WTC11 (cell line): ENCODE measurements around the gene CHRNA3. TPM values are rescaled to one million over a fixed set of nuclear protein-coding genes. Genes with fewer than 3 reads are reported as not detected.

Source experiments
- ATAC-seq: fragments of 200-7000 bp; cut with Tn5 transposase; 2 replicates; pipeline ENCODE4 v1.10.0; 2021; ENCODE audit warnings: mild to moderate bottlenecking, moderate library complexity
- CTCF ChIA-PET: fragments of 300-600 bp; sonication (Branson Sonifier 250); formaldehyde crosslinking; loops from one replicate; lab custom pipeline; 2021; ENCODE audit warnings: antibody characterized with exemption; lab: Charles Lee
- POLR2A ChIA-PET: fragments of 350-600 bp; sonication (Branson Sonifier 250); formaldehyde crosslinking; loops from one replicate; lab custom pipeline; 2021; ENCODE audit warnings: antibody characterized with exemption; lab: Charles Lee
- DNase-seq: peaks from one replicate; pipeline ENCODE4 v3.0.0; 2021; ENCODE audit warnings: low spot score
- H3K27ac Mint-ChIP-seq: 2 replicates; pipeline ENCODE4 v1.8.0; 2021; ENCODE audit warnings: mixed read lengths
- H3K27me3 Mint-ChIP-seq: 2 replicates; pipeline ENCODE4 v1.8.0; 2021; ENCODE audit warnings: low read depth, mild to moderate bottlenecking, moderate library complexity, mixed read lengths
- H3K36me3 Mint-ChIP-seq: 2 replicates; pipeline ENCODE4 v1.8.0; 2021; ENCODE audit warnings: mixed read lengths
- H3K4me1 Mint-ChIP-seq: 2 replicates; pipeline ENCODE4 v1.8.0; 2022; ENCODE audit warnings: mixed read lengths
- H3K4me3 Mint-ChIP-seq: 2 replicates; pipeline ENCODE4 v1.8.0; 2021; ENCODE audit warnings: mild to moderate bottlenecking, moderate library complexity, mixed read lengths
- H3K9me3 Mint-ChIP-seq: 2 replicates; pipeline ENCODE4 v1.8.0; 2021; ENCODE audit warnings: mixed read lengths
- AR ChIP-seq: fragments of 250-450 bp; sonication (Bioruptor Pico); IDR thresholded peaks from 2 replicates; pipeline ENCODE4 v1.9.0; 2021; ENCODE audit warnings: mild to moderate bottlenecking
- ATF6 ChIP-seq: sonication (generic); formaldehyde crosslinking; IDR thresholded peaks from 2 replicates; pipeline ENCODE4 v1.8.1; 2023; ENCODE audit warnings: mild to moderate bottlenecking, missing genetic modification reagents
- FOXJ3 ChIP-seq: sonication (generic); formaldehyde crosslinking; IDR thresholded peaks from 2 replicates; pipeline ENCODE4 v1.9.0; 2021; ENCODE audit warnings: missing genetic modification reagents, mild to moderate bottlenecking, borderline replicate concordance
- FOXP1 ChIP-seq: sonication (generic); formaldehyde crosslinking; IDR thresholded peaks from 2 replicates; pipeline ENCODE4 v1.8.0; 2022; ENCODE audit warnings: missing genetic modification reagents, mild to moderate bottlenecking, moderate library complexity, borderline replicate concordance
- JUN ChIP-seq: sonication (generic); formaldehyde crosslinking; IDR thresholded peaks from 2 replicates; pipeline ENCODE4 v1.8.0; 2023; ENCODE audit warnings: mild to moderate bottlenecking, missing genetic modification reagents
- PRDM15 ChIP-seq: sonication (generic); formaldehyde crosslinking; IDR thresholded peaks from 2 replicates; pipeline ENCODE4 v1.8.0; 2022; ENCODE audit warnings: missing genetic modification reagents
- RELA ChIP-seq: sonication (generic); formaldehyde crosslinking; IDR thresholded peaks from 2 replicates; pipeline ENCODE4 v1.8.1; 2022; ENCODE audit warnings: missing genetic modification reagents, mild to moderate bottlenecking, borderline replicate concordance
- SMAD4 ChIP-seq: sonication (generic); formaldehyde crosslinking; IDR thresholded peaks from 2 replicates; pipeline ENCODE4 v1.8.0; 2022; ENCODE audit warnings: mild to moderate bottlenecking, missing genetic modification reagents
- total RNA-seq: library from RNA; stranded (reverse); gene quantifications from 3 replicates; pipeline ENCODE4 v1.2.3, GENCODE V29; 2021
- TF ChIP-seq, protein P1 (sequence below): sonication (generic); formaldehyde crosslinking; IDR thresholded peaks from 2 replicates; pipeline ENCODE4 v1.8.1; 2022; ENCODE audit warnings: low read depth, mild to moderate bottlenecking, moderate library complexity, missing genetic modification reagents, borderline replicate concordance
- TF ChIP-seq, protein P2 (sequence below): sonication (generic); formaldehyde crosslinking; IDR thresholded peaks from 2 replicates; pipeline ENCODE4 v1.8.0; 2022; ENCODE audit warnings: mild to moderate bottlenecking, missing genetic modification reagents
- TF ChIP-seq, protein P3 (sequence below): fragments of 250-450 bp; sonication (Bioruptor Pico); conservative IDR thresholded peaks from 2 replicates; pipeline ENCODE4 v1.9.0; 2021; ENCODE audit warnings: mild to moderate bottlenecking
- TF ChIP-seq, protein P4 (sequence below): sonication (generic); formaldehyde crosslinking; IDR thresholded peaks from 2 replicates; pipeline ENCODE4 v1.8.0; 2023; ENCODE audit warnings: mild to moderate bottlenecking, missing genetic modification reagents
- TF ChIP-seq, protein P5 (sequence below): fragments of 250-450 bp; sonication (Bioruptor Pico); IDR thresholded peaks from 2 replicates; pipeline ENCODE4 v1.9.0; 2021; ENCODE audit warnings: moderate library complexity, mild to moderate bottlenecking, inconsistent platforms, borderline replicate concordance
- TF ChIP-seq, protein P6 (sequence below): fragments of 250-450 bp; sonication (Bioruptor Pico); IDR thresholded peaks from 2 replicates; pipeline ENCODE4 v1.9.0; 2021; ENCODE audit warnings: mild to moderate bottlenecking

Gene CHRNA3
- total RNA-seq, 1 experiment from 2014 or later, result 4.4 TPM

GRCh38 chr15:78627348-78627747 lies 6.6 kb upstream of the CHRNA3 start:
- ATAC-seq, result no peak
- no peak for DNase-seq
- TF ChIP-seq SMAD4 (CRISPR knock-in tag) (no peak), AR (CRISPR knock-in tag) (no peak), JUN (CRISPR knock-in tag) (no peak), ATF6 (no peak), FOXJ3 (CRISPR knock-in tag) (no peak), PRDM15 (no peak), FOXP1 (CRISPR knock-in tag) (no peak), RELA (CRISPR knock-in tag) (no peak)
- TF ChIP-seq, protein P1, sequence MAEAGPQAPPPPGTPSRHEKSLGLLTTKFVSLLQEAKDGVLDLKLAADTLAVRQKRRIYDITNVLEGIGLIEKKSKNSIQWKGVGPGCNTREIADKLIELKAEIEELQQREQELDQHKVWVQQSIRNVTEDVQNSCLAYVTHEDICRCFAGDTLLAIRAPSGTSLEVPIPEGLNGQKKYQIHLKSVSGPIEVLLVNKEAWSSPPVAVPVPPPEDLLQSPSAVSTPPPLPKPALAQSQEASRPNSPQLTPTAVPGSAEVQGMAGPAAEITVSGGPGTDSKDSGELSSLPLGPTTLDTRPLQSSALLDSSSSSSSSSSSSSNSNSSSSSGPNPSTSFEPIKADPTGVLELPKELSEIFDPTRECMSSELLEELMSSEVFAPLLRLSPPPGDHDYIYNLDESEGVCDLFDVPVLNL (CRISPR knock-in tag), result no peak
- TF ChIP-seq, protein P2, sequence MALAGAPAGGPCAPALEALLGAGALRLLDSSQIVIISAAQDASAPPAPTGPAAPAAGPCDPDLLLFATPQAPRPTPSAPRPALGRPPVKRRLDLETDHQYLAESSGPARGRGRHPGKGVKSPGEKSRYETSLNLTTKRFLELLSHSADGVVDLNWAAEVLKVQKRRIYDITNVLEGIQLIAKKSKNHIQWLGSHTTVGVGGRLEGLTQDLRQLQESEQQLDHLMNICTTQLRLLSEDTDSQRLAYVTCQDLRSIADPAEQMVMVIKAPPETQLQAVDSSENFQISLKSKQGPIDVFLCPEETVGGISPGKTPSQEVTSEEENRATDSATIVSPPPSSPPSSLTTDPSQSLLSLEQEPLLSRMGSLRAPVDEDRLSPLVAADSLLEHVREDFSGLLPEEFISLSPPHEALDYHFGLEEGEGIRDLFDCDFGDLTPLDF (CRISPR knock-in tag), result no peak
- TF ChIP-seq, protein P3, sequence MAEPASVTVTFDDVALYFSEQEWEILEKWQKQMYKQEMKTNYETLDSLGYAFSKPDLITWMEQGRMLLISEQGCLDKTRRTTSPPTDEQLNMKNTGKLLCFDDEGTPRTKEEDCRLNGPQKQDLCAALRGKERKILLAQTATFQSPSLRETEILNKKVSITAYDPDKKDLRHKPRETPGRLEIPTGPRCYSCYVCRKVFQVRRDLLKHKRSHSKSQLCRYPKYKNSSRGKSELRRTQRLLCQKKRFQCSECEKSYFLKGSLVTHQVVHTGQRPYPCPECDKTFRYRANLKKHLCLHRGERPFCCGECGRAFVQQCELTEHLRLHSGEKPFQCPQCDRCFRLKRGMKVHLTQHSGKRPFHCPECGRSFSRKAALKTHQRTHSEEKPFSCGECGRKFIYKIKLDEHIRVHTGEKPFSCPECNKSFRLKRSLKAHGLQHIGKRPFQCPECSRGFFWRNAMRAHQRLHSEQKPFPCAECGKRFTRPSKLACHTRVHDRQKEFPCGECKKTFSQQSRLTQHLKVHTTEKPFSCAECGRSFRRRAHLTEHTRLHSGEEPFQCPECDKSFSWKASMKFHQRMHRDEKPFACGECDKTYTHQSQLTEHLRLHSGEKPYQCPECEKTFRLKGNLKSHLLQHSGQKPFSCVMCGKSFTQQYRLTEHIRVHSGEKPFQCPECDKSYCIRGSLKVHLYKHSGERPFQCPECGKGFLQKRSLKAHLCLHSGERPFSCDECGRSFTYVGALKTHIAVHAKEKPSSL (CRISPR knock-in tag), result no peak
- TF ChIP-seq, protein P4, sequence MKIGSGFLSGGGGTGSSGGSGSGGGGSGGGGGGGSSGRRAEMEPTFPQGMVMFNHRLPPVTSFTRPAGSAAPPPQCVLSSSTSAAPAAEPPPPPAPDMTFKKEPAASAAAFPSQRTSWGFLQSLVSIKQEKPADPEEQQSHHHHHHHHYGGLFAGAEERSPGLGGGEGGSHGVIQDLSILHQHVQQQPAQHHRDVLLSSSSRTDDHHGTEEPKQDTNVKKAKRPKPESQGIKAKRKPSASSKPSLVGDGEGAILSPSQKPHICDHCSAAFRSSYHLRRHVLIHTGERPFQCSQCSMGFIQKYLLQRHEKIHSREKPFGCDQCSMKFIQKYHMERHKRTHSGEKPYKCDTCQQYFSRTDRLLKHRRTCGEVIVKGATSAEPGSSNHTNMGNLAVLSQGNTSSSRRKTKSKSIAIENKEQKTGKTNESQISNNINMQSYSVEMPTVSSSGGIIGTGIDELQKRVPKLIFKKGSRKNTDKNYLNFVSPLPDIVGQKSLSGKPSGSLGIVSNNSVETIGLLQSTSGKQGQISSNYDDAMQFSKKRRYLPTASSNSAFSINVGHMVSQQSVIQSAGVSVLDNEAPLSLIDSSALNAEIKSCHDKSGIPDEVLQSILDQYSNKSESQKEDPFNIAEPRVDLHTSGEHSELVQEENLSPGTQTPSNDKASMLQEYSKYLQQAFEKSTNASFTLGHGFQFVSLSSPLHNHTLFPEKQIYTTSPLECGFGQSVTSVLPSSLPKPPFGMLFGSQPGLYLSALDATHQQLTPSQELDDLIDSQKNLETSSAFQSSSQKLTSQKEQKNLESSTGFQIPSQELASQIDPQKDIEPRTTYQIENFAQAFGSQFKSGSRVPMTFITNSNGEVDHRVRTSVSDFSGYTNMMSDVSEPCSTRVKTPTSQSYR (CRISPR knock-in tag), result no peak
- TF ChIP-seq, protein P5, sequence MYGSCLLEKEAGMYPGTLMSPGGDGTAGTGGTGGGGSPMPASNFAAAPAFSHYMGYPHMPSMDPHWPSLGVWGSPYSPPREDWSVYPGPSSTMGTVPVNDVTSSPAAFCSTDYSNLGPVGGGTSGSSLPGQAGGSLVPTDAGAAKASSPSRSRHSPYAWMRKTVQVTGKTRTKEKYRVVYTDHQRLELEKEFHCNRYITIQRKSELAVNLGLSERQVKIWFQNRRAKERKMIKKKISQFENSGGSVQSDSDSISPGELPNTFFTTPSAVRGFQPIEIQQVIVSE (CRISPR knock-in tag), result no peak
- TF ChIP-seq, protein P6, sequence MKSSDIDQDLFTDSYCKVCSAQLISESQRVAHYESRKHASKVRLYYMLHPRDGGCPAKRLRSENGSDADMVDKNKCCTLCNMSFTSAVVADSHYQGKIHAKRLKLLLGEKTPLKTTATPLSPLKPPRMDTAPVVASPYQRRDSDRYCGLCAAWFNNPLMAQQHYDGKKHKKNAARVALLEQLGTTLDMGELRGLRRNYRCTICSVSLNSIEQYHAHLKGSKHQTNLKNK (CRISPR knock-in tag), result no peak
- Mint-ChIP-seq H3K27me3 (peaks cover 11% of the 10 kb centered on the region), H3K36me3 (peaks cover 9% of the 10 kb centered on the region), H3K27ac (no peak overlapping the region), H3K4me3 (no peak overlapping the region), H3K4me1 (no peaks in the 10 kb centered on the region), H3K9me3 (no peaks in the 10 kb centered on the region)
- ChIA-PET CTCF (interaction anchor here (0.8 to 0.9 kb wide), 1 partner anchor 11 kb away, joined by 3 to 6 read pairs; no protein-coding TSS in a partner anchor), POLR2A (no interaction called here)
